SU-DHL-6 (cell line): ENCODE data around the gene CATSPERD.

ENCODE experiments used
- EZH2phosphoT487 ChIP-seq: fragments of 200-600 bp; sonication (generic), shearing (Covaris generic); conservative IDR thresholded peaks from 2 replicates; pipeline ENCODE4 v1.6.1; 2018; ENCODE audit warnings: mild to moderate bottlenecking, antibody characterized with exemption, low read length, moderate library complexity, mixed read lengths
- TF ChIP-seq, protein P1 (sequence below): fragments of 200-600 bp; sonication (generic); IDR thresholded peaks from one replicate; pipeline ENCODE4 v1.5.1; 2017; ENCODE audit warnings: antibody characterized with exemption, mild to moderate bottlenecking, low read length, moderate library complexity; ENCODE audit not compliant: insufficient read depth, poor library complexity, severe bottlenecking

DNA sequence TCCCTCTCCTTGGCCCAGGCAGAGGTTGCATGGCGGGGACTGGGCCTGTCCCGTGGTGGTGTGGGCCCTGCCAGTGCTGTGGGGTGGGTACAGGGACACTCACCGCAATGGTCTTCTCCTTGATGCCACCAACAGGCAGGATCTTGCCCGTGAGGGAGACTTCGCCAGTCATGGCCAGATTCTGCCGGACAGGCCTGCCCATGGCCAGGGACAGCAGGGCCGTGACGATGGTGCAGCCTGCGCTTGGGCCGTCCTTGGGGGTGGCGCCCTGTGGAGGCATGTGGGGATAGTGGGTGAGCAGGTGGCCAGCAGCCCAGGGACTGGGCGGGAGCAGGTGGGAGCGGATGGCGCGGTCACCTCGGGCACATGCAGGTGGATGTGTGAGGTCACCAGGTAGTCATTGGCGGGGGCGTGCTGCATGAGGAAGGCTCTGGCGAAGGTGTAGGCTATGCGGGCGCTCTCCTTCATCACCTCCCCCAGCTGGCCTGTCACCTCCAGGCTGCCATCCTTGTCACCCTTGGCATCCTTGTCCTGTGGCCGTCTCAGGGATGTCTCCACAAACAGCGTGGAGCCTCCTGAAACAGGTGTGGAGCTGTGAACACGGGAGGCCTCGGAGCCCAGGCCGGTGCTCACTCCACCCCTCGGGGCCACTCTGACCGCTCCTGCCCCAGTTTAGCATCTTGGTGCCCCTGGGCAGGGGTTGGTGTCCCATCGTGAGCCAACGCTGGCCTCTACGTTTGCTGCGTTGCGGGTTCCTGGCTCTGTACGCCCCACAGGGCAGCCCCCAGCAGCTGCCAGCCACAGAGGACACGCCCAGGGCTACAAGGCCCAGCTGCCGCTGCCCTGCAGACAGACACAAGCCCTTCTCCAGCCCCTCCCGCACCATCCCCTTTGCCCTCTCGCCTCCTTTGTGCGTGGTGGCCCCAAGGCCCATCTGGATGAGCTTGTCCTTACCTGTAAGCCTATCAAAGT is 27.0 kb upstream of the CATSPERD start:
- TF ChIP-seq, protein P1, sequence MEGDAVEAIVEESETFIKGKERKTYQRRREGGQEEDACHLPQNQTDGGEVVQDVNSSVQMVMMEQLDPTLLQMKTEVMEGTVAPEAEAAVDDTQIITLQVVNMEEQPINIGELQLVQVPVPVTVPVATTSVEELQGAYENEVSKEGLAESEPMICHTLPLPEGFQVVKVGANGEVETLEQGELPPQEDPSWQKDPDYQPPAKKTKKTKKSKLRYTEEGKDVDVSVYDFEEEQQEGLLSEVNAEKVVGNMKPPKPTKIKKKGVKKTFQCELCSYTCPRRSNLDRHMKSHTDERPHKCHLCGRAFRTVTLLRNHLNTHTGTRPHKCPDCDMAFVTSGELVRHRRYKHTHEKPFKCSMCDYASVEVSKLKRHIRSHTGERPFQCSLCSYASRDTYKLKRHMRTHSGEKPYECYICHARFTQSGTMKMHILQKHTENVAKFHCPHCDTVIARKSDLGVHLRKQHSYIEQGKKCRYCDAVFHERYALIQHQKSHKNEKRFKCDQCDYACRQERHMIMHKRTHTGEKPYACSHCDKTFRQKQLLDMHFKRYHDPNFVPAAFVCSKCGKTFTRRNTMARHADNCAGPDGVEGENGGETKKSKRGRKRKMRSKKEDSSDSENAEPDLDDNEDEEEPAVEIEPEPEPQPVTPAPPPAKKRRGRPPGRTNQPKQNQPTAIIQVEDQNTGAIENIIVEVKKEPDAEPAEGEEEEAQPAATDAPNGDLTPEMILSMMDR = no peak
- no peak for TF ChIP-seq EZH2phosphoT487
